ENCODE results near the gene CCT3.

The CCT3 gene

GRCh38 chr1:156276532-156276931 lies 61.6 kb downstream of the CCT3 start:
- no peak for TF ChIP-seq CTCF (IDR thresholded peaks at IDR 0.05; ENCODE audit: low read depth, low read length)
- no peak overlapping the region for H3K4me3 ChIP-seq (ENCODE audit: low read depth, low read length)

GRCh38 chr1:156270314-156270713 lies 67.8 kb downstream of the CCT3 start:
- TF ChIP-seq CTCF (IDR thresholded peaks at IDR 0.05; ENCODE audit: low read depth, low read length): no peak
- H3K4me3 ChIP-seq (ENCODE audit: low read depth, low read length): no peak overlapping the region

- no peak for TF ChIP-seq CTCF (IDR thresholded peaks at IDR 0.05; ENCODE audit: low read depth, low read length)
- no peak overlapping the region for H3K4me3 ChIP-seq (ENCODE audit: low read depth, low read length)
These were observed 69.8 kb downstream of the CCT3 start for GRCh38 chr1:156268336-156268735.

GRCh38 chr1:156266051-156266450 lies 72.0 kb downstream of the CCT3 start:
- H3K4me3 ChIP-seq (ENCODE audit: low read depth, low read length): no peak overlapping the region
- no peak for TF ChIP-seq CTCF (IDR thresholded peaks at IDR 0.05; ENCODE audit: low read depth, low read length)

DNA sequence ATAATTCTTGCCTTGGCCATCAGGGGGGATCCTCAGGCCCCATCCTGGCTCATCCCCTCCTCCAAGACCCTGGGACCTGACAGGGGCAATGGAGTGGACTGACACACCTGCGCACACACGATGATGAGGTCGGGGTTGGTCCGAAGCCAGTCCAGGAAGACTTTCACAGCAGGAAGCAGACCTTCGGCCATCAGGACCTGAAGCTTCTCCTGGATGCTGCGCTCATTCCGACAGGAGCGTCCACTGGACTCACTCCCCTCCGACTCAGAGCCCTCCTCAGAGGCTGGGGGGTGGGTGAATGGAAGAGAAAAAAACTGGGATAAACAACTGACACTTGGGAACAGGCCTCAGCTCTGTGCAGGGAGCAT lies 74.8 kb downstream of the CCT3 start:
- no peak for TF ChIP-seq CTCF (IDR thresholded peaks at IDR 0.05; ENCODE audit: low read depth, low read length)
- no peak overlapping the region for H3K4me3 ChIP-seq (ENCODE audit: low read depth, low read length)

DNA sequence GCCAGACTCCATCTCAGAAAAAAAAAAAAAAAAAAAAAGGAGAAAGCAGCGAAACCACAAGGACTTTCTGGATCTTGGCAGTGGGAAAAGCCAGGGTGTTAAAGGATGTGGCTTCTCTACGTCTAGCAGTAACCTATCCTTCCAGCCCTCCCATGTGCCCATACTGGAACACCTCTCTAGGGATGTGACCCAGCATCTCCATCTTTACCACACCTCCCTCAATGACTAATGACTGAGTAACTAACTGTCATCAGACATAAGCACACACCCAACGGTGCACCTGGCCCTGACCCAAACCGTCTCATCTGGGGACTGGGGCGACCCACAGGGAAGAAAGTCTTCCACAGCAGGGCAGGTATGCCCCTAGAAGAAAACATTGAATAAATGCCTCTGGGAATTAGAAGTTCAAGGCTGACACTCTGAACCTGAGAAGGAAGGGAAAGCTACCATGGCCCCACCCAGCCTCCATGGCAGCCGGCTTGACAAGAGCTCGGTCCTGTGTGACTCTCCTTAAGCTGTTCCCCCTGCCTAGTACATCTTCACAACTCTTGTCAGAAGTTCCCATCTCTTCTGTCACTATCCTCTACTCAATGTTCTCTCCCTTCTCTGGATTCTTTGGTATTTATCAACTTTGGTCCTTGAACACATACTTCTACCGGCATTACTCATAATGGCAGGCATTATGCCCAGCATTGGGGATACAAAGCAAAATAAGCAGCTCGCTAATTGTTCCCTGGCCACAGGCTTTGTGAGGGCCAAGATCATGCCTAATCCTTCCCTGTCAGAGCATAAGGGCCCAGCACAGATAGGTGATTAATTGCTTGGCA lies 75.4 kb downstream of the CCT3 start:
- no peak overlapping the region for H3K4me3 ChIP-seq (ENCODE audit: low read depth, low read length)

More for the DNA sequence above, 75.4 kb downstream of the CCT3 start:
- TF ChIP-seq CTCF (IDR thresholded peaks at IDR 0.05; ENCODE audit: low read depth, low read length): no peak

Measured in WI38 (cell line).